Measurements from ENCODE around the gene PRTFDC1. TPM values are rescaled to one million over a fixed set of nuclear protein-coding genes. Genes with fewer than 3 reads are reported as not detected.
"Not testable (repeated sequence)": the region's sequence is repeated elsewhere in the genome, so short reads cannot be mapped to it uniquely, and the experiment has no call there.

PRTFDC1 gene
- polyA plus RNA-seq, 3 donors = 43.1 to 51.9 (median 48.3) TPM

GRCh38 chr10:24849501-24850299 lies 102.7 kb downstream of the PRTFDC1 start:
- DNase-seq (ENCODE audit: low read depth in 3 of 3, low spot score in 2 of 3) = no peak

DNA sequence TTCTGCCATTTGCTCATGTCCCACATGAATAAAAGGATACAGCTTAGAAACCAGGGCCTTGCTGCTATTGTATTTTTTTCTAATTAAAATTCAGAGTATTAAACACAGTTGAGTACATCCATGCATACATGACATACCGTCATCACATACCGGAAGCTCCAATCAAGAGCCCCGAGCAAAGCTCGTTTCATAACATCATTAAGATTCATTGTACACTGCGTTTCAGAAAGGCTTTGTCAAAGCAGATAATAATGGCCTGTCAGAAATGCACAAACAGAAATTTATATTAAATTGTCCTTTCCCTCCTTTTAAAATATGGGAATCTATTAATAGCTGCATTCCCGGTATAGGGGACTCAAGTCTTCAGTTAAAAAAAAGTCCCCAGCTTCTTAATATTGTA lies 103.4 kb downstream of the PRTFDC1 start:
- DNase-seq (ENCODE audit: low read depth in 3 of 3, low spot score in 2 of 3) = no peak

GRCh38 chr10:24848195-24848594 lies 104.2 kb downstream of the PRTFDC1 start:
- no peak for DNase-seq (ENCODE audit: low read depth in 3 of 3, low spot score in 2 of 3)

DNA sequence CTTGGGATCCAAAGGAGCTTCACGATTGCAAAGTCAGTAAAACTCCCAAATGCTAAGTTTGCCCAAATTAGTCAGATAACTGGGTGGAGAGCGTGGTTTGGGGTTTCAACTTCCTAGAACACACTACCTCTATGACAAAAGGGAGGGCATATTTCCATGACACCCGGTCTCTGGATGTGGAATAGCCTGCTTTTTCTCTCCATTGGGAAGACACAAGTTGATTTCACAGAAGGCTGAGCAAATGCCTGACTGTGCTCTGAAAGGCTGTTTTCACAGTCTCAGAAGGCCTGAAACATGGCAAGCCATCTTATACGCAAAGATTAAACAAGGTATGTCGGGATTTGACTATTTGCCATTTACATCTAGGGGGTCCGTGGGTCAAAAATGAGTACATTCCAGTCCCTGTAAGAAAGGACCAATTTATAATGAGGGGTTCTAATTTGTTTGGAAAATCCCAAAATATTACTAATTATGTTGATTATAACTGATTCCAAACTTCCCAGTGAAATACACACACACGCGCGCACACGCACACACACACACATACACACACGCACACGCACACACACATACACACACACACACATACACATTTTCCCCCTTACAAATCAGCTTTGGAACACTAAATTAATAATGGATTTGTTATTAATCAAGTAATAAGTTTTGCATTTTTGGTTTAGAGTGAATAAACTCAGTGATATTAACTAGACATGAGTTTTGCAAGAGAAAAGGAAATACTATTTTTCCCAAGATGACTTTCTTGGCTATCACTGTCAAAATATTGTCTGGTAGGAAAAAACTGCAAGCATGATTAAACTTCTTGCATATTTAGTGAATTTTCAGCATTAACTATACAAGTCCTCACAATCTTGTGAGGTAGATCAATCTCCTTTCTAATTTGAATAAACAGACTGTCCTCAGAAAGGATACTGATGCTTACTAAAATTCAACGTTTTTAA lies 105.0 kb downstream of the PRTFDC1 start:
- DNase-seq (ENCODE audit: low read depth in 3 of 3, low spot score in 2 of 3) = no peak

DNA sequence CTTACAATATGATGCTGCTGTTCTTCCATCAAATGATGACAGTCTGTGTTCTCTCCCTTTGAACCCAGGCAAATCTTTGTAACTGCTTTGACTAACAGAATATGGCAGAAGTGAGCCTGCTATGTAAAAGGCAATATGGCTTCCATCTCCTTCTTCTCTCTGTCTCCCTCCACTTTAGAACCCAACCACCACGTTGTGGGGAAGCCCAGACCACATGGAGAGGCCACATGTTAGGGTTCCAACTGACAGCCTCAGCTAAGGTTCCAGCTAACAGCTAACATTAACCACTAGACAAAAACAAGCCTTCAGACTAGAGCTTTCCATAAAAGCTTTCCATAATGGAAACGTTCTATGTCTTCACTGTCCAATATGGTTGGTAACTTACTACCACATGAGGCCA lies 107.7 kb downstream of the PRTFDC1 start:
- no peak for DNase-seq (ENCODE audit: low read depth in 3 of 3, low spot score in 2 of 3)

DNA sequence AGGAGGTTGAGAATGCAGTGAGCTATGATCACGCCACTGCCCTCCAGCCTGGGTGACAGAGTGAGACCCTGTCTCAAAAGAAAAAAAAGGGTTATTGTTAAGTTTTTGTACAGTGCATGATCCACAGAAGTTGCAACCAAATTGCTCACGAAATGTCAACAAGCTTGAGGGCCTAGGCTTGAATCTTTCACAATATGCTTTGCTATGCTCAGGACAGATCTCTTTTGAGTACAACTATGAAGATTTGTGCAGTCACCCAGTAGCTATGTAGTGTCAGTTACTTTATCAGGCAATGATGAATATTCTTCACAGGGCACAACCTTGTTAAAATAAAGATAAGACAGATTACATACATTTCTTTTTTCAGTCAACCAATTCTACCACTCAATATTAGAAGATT lies 109.2 kb downstream of the PRTFDC1 start:
- no peak for DNase-seq (ENCODE audit: low read depth in 3 of 3, low spot score in 2 of 3)

DNA sequence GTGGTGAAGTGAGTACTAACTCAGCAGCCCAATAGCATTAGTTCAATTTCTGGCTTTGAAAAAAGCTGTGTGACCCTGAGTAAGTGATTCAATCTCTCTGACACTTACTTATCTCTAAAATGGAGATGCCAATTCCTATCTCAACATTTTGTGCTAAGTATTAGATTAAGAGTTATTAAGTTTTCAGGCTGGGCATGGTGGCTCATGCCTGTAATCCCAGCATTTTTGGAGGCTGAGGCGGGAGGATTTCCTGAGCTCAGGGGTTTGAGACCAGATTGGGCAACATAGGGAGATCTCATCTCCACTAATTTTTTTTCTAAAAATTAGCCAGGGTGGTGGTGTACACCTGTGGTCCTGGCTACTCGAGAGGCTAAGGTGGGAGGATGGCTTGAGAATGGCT lies 109.5 kb downstream of the PRTFDC1 start:
- no peak for DNase-seq (ENCODE audit: low read depth in 3 of 3, low spot score in 2 of 3)

DNA sequence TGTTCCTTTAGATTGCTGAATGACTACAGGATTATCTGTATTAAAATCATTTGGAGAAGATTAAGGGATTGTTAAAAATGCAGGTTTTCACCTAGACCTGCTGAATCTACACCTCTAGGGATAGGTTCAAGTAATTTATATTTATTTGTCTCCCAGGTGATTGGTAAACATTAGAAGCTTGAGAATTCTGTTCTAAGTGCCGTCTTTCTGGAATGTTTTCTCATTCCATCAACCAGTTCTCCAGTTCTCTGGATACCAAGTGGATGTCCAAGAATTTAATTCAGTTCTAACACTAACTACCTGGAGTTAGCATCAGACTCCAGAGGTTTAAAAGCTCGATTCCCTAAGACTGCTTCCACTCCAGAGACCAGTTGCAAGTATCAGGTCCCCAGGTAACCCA lies 110.9 kb downstream of the PRTFDC1 start:
- no peak for DNase-seq (ENCODE audit: low read depth in 3 of 3, low spot score in 2 of 3)

GRCh38 chr10:24840784-24841183 lies 111.6 kb downstream of the PRTFDC1 start:
- no peak for DNase-seq (ENCODE audit: low read depth in 3 of 3, low spot score in 2 of 3)

DNA sequence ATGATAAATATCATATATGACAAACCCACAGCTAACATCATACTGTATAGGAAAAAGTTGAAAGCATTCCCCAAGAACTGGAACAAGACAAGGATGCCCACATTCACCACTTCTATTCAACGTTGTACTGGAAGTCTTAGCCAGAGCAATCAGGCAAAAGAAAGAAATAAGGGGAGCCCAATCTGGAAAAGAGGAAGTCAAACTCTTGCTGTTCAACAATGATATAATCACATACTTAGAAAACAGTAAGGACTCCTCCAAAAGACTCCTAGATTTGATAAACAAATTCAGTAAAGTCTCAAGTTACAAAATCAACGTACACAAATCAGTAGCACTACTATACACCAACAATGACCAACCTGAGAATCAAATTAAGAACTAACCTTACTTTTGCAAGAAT lies 114.6 kb downstream of the PRTFDC1 start:
- not testable (repeated sequence) for DNase-seq (ENCODE audit: low read depth in 3 of 3, low spot score in 2 of 3)

DNA sequence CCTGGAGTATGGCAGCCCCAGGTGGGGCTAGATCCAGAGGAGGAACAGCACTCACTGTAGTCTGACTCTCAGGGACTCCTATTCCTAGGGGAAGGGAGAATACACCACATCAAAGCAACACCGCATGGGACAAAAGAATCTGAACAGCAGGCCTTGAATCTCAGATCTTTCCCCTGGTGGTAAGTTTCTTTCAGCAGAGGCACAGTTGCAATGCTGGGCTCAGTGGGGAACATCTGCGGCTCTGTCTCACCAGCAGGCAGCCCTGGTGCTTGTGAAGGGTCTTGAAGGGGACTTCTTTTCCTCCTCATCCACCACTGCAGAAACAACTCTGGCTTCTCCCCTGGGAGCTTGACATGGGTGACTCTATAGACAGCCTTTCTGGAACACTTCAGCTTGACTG lies 117.5 kb downstream of the PRTFDC1 start:
- DNase-seq (ENCODE audit: low read depth in 3 of 3, low spot score in 2 of 3) = no peak

DNA sequence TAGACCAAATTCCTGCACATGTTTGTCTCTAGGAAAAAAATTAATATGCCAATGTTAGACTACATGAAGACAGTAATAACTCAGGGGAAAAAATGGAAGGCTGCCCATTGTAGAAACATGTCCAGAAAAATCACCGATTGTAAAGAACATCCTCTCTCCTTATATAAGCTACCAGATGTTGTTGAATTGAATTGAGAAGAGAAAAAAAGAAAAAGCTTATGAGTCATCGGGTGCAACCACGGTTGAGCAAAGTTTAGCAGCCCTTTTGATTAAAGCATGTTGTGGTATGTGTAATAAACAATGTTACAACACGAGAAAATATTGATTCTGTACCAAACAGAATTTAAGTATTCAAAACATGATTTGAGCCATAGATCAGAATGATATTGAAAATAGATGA lies 126.4 kb downstream of the PRTFDC1 start:
- DNase-seq (ENCODE audit: low read depth in 3 of 3, low spot score in 2 of 3) = no peak

DNA sequence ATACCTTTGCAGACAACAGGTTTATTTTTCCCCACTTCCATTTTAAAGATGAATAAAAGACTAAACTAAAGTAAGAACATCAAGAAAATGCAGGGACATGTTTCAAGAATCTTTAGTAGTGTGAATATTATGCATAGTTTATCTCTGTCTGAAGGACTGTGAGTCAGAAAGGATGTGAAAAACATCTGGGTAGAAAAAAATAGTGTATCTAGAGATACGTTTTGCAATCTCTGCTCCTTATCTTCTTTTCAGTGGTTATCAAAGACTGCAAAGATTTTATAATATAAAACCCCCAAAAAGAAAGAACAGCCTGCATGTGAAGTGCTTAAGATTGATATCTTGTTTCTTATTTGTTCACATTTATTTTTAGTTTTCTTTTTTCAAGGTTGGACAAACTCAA lies 126.9 kb downstream of the PRTFDC1 start:
- DNase-seq (ENCODE audit: low read depth in 3 of 3, low spot score in 2 of 3) = no peak

DNA sequence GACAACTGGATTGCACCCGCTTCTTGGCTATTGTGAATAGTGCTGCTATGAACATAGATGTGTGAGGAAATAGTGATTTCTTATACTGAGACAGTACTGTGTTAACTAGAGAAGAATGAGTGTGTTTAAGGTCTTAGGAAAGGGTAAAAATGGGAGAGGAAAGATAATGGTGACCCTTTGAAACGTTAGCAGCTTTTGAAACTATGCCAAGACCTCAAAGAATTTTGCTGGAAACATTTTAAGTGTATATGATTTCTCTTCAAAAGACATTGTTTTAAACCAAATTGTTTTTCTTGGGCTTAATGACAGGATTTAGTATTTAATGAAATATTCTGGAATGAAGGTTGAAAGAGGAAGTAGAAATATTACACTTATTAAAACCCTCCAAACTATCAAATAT lies 127.9 kb downstream of the PRTFDC1 start:
- DNase-seq (ENCODE audit: low read depth in 3 of 3, low spot score in 2 of 3) = no peak

GRCh38 chr10:24824124-24824523 lies 128.3 kb downstream of the PRTFDC1 start:
- DNase-seq (ENCODE audit: low read depth in 3 of 3, low spot score in 2 of 3) = no peak

DNA sequence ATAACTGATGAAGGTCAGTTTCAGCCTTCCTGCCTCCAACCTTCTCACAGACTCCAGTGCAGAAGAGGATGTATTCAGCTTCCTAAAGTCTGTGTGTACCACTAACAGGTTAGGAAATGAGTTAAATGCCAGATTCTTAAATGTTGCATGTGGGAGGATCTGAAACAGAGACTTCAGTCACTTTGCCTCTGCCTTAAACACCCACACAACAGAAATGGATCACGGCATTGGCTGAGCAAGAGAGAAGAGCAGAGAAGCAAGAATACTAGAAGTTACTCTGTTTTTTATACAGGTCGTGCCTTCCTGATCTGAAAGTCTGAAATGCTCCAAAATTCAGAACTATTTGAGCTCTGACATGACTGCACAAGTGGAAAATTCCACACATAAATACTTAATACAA lies 129.8 kb downstream of the PRTFDC1 start:
- DNase-seq (ENCODE audit: low read depth in 3 of 3, low spot score in 2 of 3) = no peak

- DNase-seq (ENCODE audit: low read depth in 3 of 3, low spot score in 2 of 3) = no peak
Measured at GRCh38 chr10:24821986-24822385, 130.4 kb downstream of the PRTFDC1 start.

GRCh38 chr10:24816868-24817396 lies 135.5 kb downstream of the PRTFDC1 start:
- no peak for DNase-seq (ENCODE audit: low read depth in 3 of 3, low spot score in 2 of 3)

DNA sequence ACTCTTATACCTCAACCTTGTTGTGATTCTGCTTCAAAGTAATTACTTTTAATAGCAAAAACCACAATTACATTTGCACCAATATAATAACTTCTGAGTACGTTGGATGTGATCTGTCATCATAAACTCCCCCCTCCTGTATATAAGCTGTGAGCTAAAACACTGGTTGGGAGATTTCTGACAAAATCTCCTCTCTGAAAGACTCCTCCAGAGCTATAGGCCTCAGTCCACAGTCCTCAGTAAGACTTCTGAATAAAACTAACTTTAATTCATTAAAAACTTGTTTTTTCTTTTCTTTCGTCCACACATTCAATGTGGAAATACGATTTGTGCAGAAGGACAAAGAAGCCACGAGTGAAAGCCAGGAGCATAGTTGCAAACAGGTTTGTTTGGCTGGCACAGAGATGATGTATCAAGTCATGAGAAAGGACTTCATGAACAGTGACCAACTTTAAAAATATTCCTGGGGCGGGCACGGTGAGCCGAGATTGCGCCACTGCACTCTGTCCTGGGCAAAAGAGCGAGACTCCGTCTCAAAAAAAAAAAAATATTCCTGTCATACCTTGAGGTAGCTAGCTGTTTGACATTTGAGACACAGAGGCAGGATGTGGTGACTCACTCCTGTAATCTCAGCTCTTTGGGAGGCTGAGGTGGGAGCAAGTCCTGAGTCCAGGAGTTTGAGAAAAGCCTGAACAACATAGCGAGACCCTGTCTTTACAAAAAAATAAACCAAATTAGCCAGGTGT lies 137.7 kb downstream of the PRTFDC1 start:
- no peak for DNase-seq (ENCODE audit: low read depth in 3 of 3, low spot score in 2 of 3)

- no peak for DNase-seq (ENCODE audit: low read depth in 3 of 3, low spot score in 2 of 3)
Measured at GRCh38 chr10:24813856-24814255, 138.6 kb downstream of the PRTFDC1 start.

DNA sequence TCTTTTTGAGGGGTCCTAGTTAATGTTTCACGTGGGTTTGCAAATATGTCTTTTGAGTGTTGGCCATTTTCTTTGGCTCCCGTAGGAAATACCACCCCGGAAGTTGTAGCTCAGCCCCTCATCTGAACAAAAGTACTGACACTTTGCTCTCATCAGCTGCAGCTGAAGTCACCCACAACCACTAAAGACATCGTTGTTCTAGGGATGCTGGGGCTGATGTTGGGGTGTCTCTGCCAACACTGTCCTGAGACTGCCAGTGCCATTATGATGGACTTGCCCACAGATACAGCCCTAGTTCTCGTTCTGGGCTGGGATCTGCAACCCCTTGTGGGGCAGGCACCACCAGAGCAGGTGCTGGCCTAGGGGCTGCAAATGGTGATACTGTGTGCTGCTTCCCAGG lies 146.1 kb downstream of the PRTFDC1 start:
- no peak for DNase-seq (ENCODE audit: low read depth in 3 of 3, low spot score in 2 of 3)

Measured in right renal cortex interstitium (tissue), 3 donors.